GM19193 (cell line): ENCODE data around the gene CXCR2.

Source experiments
- POLR2A ChIP-seq: IDR thresholded peaks from 4 replicates; pipeline ENCODE4 v1.6.1; 2011; ENCODE audit not compliant: insufficient read depth, insufficient read length; ENCODE audit errors: extremely low read depth

The CXCR2 gene

GRCh38 chr2:218162814-218163213 lies 37.0 kb downstream of the CXCR2 start:
- no peak for TF ChIP-seq POLR2A

- TF ChIP-seq POLR2A: no peak
These were observed 41.0 kb downstream of the CXCR2 start, which contains the start of gene CXCR1 for GRCh38 chr2:218166791-218167190. TSS of gene CXCR1 (minus strand) at chr2:218166962. CDS start at chr2:218165211, 1,751 bp downstream.

- TF ChIP-seq POLR2A: no peak
These were observed 42.2 kb downstream of the CXCR2 start for GRCh38 chr2:218168016-218168415.

- TF ChIP-seq POLR2A: no peak
These were observed 43.0 kb downstream of the CXCR2 start for GRCh38 chr2:218168635-218169462.

GRCh38 chr2:218169757-218170546 lies 44.1 kb downstream of the CXCR2 start:
- TF ChIP-seq POLR2A: no peak

DNA sequence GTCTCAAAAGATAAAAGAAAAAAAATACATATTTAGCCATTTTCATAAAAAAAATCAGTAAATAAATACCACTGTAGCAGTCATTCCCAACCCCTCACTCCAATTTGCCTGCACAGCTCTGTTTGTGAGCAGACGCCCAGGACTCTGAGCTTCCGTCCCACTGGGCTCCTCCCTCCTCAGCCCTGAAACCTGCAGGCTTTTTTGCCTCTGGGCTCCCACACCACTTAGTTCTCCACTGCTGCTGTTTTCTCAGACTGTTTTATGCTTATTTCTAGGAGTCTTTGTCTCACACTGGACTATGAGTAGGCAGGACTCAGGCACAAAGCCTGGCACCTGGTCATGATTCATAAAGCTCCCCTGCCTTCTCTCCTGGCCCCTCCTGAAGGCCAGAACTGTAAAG lies 47.0 kb downstream of the CXCR2 start:
- TF ChIP-seq POLR2A: no peak

GRCh38 chr2:218179782-218180181 lies 54.0 kb downstream of the CXCR2 start:
- TF ChIP-seq POLR2A: no peak

DNA sequence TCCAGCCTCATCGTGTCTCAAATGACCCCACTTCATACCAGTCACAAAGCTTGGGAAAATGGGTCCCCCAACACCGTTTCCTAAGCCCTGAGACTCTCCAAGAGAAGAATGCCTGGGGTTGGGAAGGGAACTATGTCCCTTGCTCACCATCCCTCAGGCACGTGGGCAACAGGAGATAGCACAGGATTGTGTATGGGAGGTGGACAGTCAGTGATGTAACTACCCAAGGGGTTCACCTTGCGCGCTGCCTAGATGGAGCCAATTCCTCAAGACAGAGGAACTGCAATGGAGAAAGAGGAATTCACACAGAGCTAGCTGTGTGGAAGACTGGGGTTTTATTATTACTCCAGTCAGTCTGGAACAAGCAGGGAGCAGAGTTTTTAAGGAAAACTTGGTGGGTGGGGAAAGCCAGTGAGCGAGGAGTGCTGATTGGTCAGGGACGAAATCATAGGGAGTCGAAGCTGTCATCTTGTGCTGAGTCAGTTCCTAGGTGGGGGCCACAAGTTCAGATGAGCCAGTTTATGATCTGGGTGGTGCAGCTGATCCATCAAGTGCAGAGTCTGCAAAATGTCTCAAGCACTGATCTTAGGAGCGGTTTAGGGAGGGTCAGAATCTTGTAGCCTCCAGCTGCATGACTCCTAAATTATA lies 54.8 kb downstream of the CXCR2 start:
- no peak for TF ChIP-seq POLR2A

DNA sequence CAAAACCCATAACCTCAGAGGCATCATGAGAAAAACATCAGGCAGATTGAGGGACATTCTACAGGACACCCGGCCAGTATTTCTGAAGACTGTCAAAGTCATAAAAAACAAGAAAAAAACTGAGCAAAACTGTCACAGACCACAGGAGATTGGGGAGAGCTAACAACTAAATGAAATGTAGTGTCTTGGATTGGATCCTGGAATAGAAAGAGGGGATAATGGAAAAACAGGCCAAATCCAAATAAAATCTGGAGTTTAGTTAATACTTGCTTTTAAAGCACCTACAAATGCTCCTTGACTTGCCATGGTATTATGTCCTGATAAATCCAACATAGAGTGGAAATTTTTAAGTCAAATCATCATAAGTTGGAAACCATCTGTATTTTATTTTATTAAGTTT lies 58.5 kb downstream of the CXCR2 start:
- no peak for TF ChIP-seq POLR2A

GRCh38 chr2:218186355-218186766 lies 60.5 kb downstream of the CXCR2 start:
- TF ChIP-seq POLR2A: no peak
